Effector memory CD8-positive, alpha-beta T cell (primary cell): ENCODE results near the gene NT5DC4.
"Not testable (repeated sequence)": the region's sequence is repeated elsewhere in the genome, so short reads cannot be mapped to it uniquely, and the experiment has no call there.

ENCODE experiments used
- ATAC-seq: fragments of 150-1000 bp; cut with Tn5 transposase; replicated peaks from 2 replicates; pipeline ENCODE4 v1.10.0; 2021; ENCODE audit warnings: mild to moderate bottlenecking, moderate library complexity
- DNase-seq, 3 experiments: peaks; one replicate each; pipeline ENCODE4 v3.0.0; 2021
- H3K27ac Mint-ChIP-seq, 2 donors: one replicate each; pipeline ENCODE4 v1.8.0; 2022; ENCODE audit warnings: mild to moderate bottlenecking in 2 of 2, mixed read lengths in 2 of 2, moderate library complexity in 2 of 2
- H3K27me3 Mint-ChIP-seq, 2 donors: one replicate each; pipeline ENCODE4 v1.8.0; 2022; ENCODE audit warnings: mixed read lengths in 2 of 2
- H3K36me3 Mint-ChIP-seq: one replicate; pipeline ENCODE4 v1.8.0; 2022; ENCODE audit warnings: mild to moderate bottlenecking, moderate library complexity, mixed read lengths; ENCODE audit not compliant: insufficient read depth
- H3K4me1 Mint-ChIP-seq, 2 donors: one replicate each; pipeline ENCODE4 v1.8.0; 2022; ENCODE audit warnings: low read depth in 2 of 2, mixed read lengths in 2 of 2
- H3K4me3 Mint-ChIP-seq, 2 donors: one replicate each; pipeline ENCODE4 v1.8.0; 2022; ENCODE audit warnings: mild to moderate bottlenecking in 2 of 2, mixed read lengths in 2 of 2, moderate library complexity in 2 of 2
- H3K9me3 Mint-ChIP-seq, 2 donors: one replicate each; pipeline ENCODE4 v1.8.0; 2022; ENCODE audit warnings: mixed read lengths in 2 of 2

Gene NT5DC4

DNA sequence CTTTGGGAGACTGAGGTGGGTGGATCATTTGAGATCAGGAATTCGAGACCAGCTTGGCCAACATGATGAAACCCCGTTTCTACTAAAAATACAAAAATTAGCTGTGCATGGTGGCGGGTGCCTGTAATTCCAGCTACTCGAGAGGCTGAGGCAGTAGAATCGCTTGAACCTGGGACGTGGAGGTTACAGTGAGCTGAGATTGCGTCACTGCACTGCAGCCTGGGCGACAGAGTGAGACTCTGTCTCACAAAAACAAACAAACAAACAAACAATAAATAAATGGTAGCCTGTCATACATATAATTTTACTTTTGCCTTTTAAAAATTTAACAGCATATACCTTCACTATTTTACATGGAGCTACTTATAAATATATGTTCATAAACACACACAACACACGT lies 13.9 kb upstream of the NT5DC4 start:
- not testable (repeated sequence) for H3K27ac Mint-ChIP-seq, H3K9me3 Mint-ChIP-seq, H3K27me3 Mint-ChIP-seq, H3K36me3 Mint-ChIP-seq, DNase-seq, ATAC-seq
- peaks cover 36 to 47% of the 10 kb centered on the region in 2 donors for H3K4me1 Mint-ChIP-seq
- H3K4me3 Mint-ChIP-seq, result peak overlapping the region in 1 of 2 donors; percentile 65

DNA sequence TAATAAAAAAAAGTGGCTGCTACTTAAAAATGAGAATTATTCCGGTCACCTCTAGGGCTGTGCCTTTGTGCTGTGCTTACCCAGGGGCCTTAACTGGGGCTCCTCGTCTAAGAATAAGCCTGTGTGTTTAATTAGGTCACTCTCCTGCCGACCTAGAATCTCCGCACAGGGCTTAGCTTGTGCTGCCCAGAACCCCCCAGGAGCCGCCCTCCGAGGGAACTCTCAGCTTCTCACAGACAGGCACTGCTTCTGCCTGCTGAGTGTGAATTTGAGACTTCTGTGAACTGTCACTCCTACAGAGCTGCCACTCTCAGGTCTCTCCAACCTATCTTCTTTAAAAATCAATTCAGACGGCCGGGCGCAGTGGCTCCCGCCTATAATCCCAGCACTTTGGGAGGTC lies 11.9 kb upstream of the NT5DC4 start:
- ATAC-seq (peak; percentile 49), DNase-seq (peak in 1 of 3 experiments; percentile 18)
- peaks cover 47 to 52% of the 10 kb centered on the region in 2 donors for H3K4me1 Mint-ChIP-seq
- H3K4me3 Mint-ChIP-seq, result peak overlapping the region; percentile 60 to 71
- H3K27ac Mint-ChIP-seq, result peak overlapping the region; percentile 90 to 93
- H3K27me3 Mint-ChIP-seq, result no peaks in the 10 kb centered on the region
- H3K36me3 Mint-ChIP-seq, result peaks cover 3% of the 10 kb centered on the region
- H3K9me3 Mint-ChIP-seq, result no peaks in the 10 kb centered on the region

DNA sequence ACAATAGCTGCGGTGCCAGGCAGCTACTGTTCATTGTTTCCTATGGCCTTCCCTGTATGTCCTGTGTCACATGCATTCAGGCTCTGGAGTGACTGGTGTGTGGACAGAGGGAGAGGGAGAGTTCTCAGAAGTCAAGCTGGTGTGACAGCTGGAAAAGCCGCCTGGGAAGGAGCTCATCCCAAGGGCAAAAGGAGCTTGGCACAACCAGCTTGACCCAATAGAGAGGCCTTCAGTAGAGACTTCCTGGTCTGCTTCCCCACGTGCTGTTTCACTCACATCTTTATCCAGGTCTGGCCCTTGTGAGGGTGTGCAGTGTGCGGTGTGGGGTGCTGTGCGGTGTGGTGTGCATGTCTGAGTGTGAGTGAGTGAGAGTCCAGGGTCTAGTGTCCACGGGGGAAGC lies 11.1 kb upstream of the NT5DC4 start:
- Mint-ChIP-seq H3K27ac (peak overlapping the region; percentile 90 to 93), H3K36me3 (peaks cover 3% of the 10 kb centered on the region), H3K4me1 (peaks cover 47 to 52% of the 10 kb centered on the region in 2 donors), H3K27me3 (no peaks in the 10 kb centered on the region), H3K4me3 (peak overlapping the region in 1 of 2 donors; percentile 71), H3K9me3 (no peaks in the 10 kb centered on the region)
- no peak for ATAC-seq
- no peak for DNase-seq

DNA sequence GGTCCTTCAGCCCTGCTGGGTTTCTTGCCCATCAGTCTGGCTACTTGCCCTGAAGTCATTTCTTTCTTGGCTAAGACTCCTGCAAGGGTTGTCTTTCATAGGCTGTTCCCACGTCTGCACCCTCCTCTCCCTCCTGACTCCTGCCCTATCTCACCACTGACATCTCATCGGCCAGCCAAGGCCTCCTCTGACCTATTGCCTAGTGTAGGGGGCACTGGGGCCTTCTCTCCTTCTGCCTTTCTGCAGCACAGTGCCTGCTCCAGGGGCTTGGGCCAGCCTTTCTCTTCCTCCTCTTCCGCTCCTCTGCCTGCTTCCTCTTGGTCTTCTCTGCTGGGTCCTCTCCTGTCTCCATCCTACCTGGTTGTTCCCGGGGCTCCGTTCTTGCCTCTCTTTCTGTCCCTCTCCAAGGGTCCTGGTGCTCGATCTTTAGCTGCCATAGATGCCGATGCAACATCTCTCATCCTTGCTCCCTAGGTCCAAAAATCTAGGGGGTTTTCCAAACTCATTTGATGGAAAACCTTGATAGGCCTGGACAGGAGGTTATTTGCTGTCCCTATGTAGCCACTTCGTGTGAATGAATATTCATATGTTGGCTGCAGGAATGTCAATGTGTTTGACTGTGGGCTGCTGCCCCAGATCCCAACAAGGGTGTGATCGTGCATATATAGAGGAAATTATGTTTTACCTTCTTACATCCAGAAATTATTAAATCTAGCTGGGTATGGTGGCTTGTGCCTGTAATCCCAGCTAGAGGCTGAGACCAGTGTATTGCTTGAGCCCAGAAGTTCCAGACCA lies 9.7 kb upstream of the NT5DC4 start:
- Mint-ChIP-seq H3K4me3 (no peak overlapping the region), H3K27ac (peak overlapping the region in 1 of 2 donors; percentile 90), H3K4me1 (peaks cover 41 to 47% of the 10 kb centered on the region in 2 donors), H3K36me3 (peaks cover under 1% of the 10 kb centered on the region), H3K9me3 (no peaks in the 10 kb centered on the region), H3K27me3 (no peaks in the 10 kb centered on the region)
- DNase-seq (no peak), ATAC-seq (no peak)

DNA sequence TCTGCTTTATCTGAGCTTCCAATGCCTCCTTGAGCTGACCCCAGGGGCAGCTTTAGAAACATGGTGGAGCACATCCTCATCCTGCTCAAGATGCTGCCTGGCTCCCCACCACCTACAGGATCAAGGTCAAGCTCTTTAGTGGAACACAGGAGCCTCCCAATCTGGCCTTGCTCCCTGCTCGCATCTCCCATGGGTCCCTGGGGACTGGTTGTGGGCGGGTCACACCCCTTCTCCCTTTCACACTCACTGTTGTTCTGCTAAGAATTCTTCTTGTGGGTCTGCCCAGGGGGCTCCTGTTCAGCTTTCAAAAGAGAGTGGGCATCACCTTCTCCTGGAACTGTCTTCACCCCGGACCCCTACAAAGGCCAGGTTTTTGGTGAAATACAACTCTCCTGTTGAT lies 8.4 kb upstream of the NT5DC4 start:
- Mint-ChIP-seq H3K9me3 (no peaks in the 10 kb centered on the region), H3K27ac (peak overlapping the region in 1 of 2 donors; percentile 34), H3K36me3 (no peaks in the 10 kb centered on the region)

DNA sequence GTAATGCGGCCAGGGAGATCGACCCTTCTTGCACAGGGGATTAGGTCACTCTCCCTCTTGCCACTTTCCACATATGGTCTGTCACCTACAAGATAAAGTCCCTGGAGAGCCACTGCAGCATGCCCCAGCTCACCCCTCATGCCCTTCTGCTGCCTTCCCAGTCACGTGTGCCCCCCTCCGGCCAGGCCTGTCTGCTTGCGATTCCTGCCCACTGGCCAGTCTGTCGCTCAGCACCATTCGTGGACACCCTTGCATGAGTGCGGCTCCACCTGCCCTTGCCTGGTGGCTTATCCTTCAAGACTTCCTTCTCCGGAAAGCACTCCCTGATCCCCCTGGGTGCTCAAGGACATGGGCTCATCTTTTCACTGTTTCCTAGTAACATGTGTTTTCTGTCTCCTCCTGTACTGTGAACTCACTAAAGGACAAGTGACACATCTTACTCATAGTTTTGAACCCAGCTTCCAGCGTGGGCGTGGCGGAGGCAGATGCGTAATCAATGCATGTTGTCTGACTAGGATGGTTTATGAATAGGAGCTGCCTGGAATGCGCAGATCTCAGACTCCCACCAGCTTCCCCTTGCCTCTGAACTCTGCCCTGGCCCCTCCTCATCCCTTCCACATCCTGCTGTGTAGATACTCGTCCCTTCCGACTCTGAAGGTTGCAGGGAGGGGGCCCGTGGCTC lies 7.8 kb upstream of the NT5DC4 start:
- ATAC-seq, result no peak
- Mint-ChIP-seq H3K27ac (peak overlapping the region in 1 of 2 donors; percentile 34), H3K4me3 (no peak overlapping the region)

More for the DNA sequence above, 8.4 kb upstream of the NT5DC4 start:
- Mint-ChIP-seq H3K4me3 (no peak overlapping the region), H3K4me1 (peaks cover 34 to 38% of the 10 kb centered on the region in 2 donors), H3K27me3 (no peaks in the 10 kb centered on the region)
- ATAC-seq (no peak), DNase-seq (no peak)

DNA sequence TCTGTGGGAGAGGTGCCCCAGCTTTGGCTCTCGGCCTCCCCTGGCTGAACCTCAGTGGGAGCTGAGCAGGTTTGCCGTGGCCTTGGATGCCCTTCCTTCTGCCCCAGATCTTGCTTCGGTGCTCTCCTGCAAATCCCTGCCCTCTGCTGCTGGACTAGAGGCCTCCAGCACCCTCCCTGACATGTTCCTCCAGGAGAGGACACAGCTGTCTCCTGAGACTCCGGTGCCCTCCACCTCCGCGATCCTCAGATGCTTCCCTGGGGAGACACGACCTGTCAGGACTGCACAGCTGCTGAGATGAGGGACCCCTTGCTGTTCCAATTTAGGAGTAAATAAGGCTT lies 7.3 kb upstream of the NT5DC4 start:
- ATAC-seq (no peak), DNase-seq (no peak)
- H3K36me3 Mint-ChIP-seq, result no peaks in the 10 kb centered on the region
- peaks cover 25 to 27% of the 10 kb centered on the region in 2 donors for H3K4me1 Mint-ChIP-seq
- H3K27me3 Mint-ChIP-seq, result no peaks in the 10 kb centered on the region
- H3K4me3 Mint-ChIP-seq, result no peak overlapping the region
- H3K9me3 Mint-ChIP-seq, result no peaks in the 10 kb centered on the region
- no peak overlapping the region for H3K27ac Mint-ChIP-seq

More for the DNA sequence above, 7.8 kb upstream of the NT5DC4 start:
- H3K36me3 Mint-ChIP-seq, result no peaks in the 10 kb centered on the region
- H3K27me3 Mint-ChIP-seq, result no peaks in the 10 kb centered on the region
- H3K4me1 Mint-ChIP-seq, result peaks cover 28 to 32% of the 10 kb centered on the region in 2 donors
- DNase-seq, result no peak
- no peaks in the 10 kb centered on the region for H3K9me3 Mint-ChIP-seq

DNA sequence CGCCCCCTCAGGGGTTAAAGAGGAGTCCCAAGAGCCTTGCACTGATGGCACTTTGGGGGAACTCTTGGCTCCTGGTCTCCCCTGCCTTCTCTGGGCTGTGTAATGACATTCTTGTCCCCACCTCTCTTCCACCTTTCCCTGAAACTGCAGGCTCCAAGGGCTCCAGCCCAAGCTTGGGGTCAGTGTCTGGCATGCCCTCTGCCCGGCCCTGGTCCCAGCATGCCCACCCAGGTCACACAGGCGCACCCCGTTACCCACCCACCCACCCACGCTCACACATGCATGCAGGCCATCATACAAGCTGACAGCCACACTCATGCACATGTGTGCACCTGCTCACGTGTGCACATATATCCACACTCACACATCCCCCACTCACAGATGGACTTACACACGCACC lies 6.9 kb upstream of the NT5DC4 start:
- DNase-seq (no peak), ATAC-seq (no peak)
- H3K27ac Mint-ChIP-seq, result no peak overlapping the region
- no peaks in the 10 kb centered on the region for H3K27me3 Mint-ChIP-seq
- no peak overlapping the region for H3K4me3 Mint-ChIP-seq
- H3K36me3 Mint-ChIP-seq, result no peaks in the 10 kb centered on the region
- peaks cover 23 to 24% of the 10 kb centered on the region in 2 donors for H3K4me1 Mint-ChIP-seq
- no peaks in the 10 kb centered on the region for H3K9me3 Mint-ChIP-seq

DNA sequence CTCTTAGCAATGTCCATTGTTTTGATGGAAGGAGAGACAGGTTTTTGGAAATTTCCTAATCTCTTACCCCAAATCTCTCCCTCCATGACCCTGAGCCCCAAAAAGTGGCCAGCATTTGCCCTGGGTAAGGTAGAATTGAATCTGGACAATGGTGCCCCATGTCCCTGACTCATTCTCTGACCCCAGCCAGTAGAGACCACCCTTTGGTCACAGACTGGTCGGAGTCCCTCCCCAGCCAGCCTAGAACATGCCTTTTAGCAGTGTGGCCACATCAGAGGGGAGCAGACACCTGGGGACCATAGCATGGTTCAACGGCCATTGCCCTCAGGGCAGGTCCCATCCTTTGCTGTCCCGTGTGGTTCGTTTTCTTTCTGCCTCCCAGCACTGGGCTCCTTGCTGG lies 6.5 kb upstream of the NT5DC4 start:
- DNase-seq, result no peak
- no peaks in the 10 kb centered on the region for H3K36me3 Mint-ChIP-seq
- no peaks in the 10 kb centered on the region for H3K9me3 Mint-ChIP-seq
- H3K27me3 Mint-ChIP-seq, result no peaks in the 10 kb centered on the region
- peaks cover 19 to 20% of the 10 kb centered on the region in 2 donors for H3K4me1 Mint-ChIP-seq
- no peak overlapping the region for H3K4me3 Mint-ChIP-seq
- no peak overlapping the region for H3K27ac Mint-ChIP-seq
- no peak for ATAC-seq

DNA sequence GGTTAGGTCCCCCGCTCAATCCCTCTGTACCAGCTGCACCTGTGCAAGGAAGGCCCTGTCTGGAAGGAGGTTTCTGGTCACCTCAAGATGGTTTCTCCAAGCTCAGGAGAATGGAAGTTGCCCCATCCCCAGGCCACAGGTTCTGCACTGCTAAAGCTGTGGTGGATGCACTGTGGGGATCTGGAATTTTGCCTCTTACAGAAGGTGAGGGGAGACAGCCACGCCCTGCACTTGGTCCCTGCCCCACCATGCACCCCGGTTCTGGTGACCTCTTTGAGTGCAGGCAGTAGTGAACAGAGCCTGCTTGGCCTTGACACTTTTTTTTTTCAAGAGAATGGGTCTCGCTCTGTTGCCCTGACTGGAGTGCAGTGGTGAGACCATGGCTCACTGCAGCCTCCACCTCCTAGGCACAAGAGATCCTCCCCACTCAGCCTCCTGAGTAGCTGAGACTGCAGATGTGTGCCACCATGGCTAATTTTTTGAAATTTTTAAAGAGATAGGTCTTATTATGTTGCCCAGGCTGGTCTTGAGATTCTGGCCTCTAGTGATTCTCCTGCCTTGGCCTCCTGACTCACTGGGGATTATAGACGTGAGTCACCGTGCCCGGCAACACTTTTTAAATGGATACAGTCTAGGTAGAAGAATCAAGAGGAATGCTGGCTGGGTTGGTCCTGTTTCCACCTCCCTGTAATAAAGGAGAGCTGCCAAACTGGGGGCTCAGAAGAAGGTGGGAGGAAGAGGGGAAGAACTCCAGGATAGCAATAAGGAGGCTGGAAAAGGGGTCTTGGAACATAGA lies 5.8 kb upstream of the NT5DC4 start:
- Mint-ChIP-seq H3K9me3 (no peaks in the 10 kb centered on the region), H3K27ac (no peak overlapping the region), H3K4me1 (peaks cover 15% of the 10 kb centered on the region in 2 donors), H3K4me3 (no peak overlapping the region), H3K36me3 (no peaks in the 10 kb centered on the region), H3K27me3 (no peaks in the 10 kb centered on the region)
- DNase-seq (no peak), ATAC-seq (no peak)

DNA sequence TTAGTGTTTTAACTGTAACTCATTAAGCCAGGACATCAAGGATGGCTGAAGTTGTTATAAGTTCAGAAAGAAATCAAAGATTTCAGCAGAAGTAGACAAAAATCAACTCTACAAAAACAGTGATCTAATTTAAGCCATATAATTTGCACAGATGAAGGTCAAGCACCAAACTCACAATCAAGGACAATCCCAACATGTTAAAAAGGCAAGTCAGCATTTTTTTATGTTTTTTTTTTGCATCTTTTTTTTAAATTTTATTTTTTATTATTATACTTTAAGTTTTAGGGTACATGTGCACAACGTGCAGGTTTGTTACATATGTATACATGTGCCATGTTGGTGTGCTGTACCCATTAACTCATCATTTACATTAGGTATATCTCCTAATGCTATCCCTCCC lies 4.7 kb upstream of the NT5DC4 start:
- not testable (repeated sequence) for H3K36me3 Mint-ChIP-seq, ATAC-seq, H3K4me3 Mint-ChIP-seq, H3K9me3 Mint-ChIP-seq, H3K27me3 Mint-ChIP-seq, DNase-seq, H3K27ac Mint-ChIP-seq
- peaks cover 8 to 13% of the 10 kb centered on the region in 2 donors for H3K4me1 Mint-ChIP-seq

DNA sequence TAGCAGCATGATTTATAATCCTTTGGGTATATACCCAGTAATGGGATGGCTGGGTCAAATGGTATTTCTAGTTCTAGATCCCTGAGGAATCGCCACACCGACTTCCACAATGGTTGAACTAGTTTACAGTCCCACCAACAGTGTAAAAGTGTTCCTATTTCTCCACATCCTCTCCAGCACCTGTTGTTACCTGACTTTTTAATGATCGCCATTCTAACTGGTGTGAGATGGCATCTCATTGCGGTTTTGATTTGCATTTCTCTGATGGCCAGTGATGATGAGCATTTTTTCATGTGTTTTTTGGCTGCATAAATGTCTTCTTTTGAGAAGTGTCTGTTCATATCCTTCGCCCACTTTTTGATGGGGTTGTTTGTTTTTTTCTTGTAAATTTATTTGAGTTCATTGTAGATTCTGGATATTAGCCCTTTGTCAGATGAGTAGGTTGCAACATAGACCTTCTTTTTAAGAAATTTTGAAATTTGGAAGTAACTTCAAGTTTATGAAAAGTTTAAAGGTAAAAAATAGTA lies 3.9 kb upstream of the NT5DC4 start:
- H3K27me3 Mint-ChIP-seq, H3K4me3 Mint-ChIP-seq, H3K27ac Mint-ChIP-seq, DNase-seq, ATAC-seq, H3K36me3 Mint-ChIP-seq, H3K9me3 Mint-ChIP-seq: not testable (repeated sequence)
- peaks cover 5 to 11% of the 10 kb centered on the region in 2 donors for H3K4me1 Mint-ChIP-seq

DNA sequence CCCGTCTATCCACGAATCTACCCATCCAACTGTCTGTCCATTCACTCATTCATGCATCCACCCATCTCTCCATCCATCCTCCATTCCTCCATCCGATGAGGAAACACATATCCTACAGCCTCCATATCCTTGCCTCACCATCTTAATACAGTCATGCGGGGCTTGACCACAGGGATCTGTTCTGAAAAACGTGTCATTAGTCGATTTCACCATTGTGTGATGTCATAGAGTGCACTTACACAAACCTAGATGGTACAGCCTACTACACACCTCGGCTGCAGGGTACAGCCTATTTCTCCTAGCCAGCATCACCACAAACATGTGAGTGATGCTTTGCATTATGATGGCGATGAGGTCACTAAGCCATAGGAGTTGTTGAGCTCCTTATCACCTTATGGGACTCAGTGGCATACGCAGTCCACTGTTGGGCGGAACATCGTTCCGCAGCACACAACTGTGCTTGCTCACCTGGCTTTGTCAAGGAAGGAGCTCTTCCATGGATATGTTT lies 1.9 kb upstream of the NT5DC4 start:
- no peak for ATAC-seq

More for the DNA sequence above, 1.9 kb upstream of the NT5DC4 start:
- Mint-ChIP-seq H3K4me3 (no peak overlapping the region), H3K27me3 (no peaks in the 10 kb centered on the region), H3K4me1 (no peaks in the 10 kb centered on the region), H3K36me3 (no peaks in the 10 kb centered on the region), H3K9me3 (no peaks in the 10 kb centered on the region), H3K27ac (no peak overlapping the region)
- no peak for DNase-seq
